Ovary (tissue), 9 donors: ENCODE data around the gene RBM6. TPM values are rescaled to one million over a fixed set of nuclear protein-coding genes. Genes with fewer than 3 reads are reported as not detected.

Experiments used
- DNase-seq, 5 donors: peaks; one replicate each; pipeline ENCODE4 v3.0.0-alpha.2; 2019 to 2020
- H3K27ac ChIP-seq, 2 donors: fragments of 200-600 bp; one replicate each; pipeline versions ENCODE4 v1.5.1 to v1.8.0; 2019 to 2022
- H3K27me3 ChIP-seq: fragments of 200-600 bp; one replicate; pipeline ENCODE4 v1.8.0; 2022
- H3K36me3 ChIP-seq: fragments of 200-600 bp; sonication (generic); one replicate; pipeline ENCODE4 v1.5.1; 2019
- H3K4me1 ChIP-seq: one replicate; pipeline ENCODE4 v1.8.1; 2013; ENCODE audit warnings: mild to moderate bottlenecking, moderate library complexity; ENCODE audit not compliant: insufficient read depth
- H3K4me3 ChIP-seq: fragments of 200-600 bp; sonication (generic); one replicate; pipeline ENCODE4 v1.5.1; 2017
- H3K9me3 ChIP-seq, 2 donors: fragments of 200-600 bp in 1 of 2; sonication (generic) in 1 of 2; one replicate each; pipeline versions ENCODE4 v1.5.1 to v1.8.1; 2013 to 2019; ENCODE audit warnings: mild to moderate bottlenecking in 1 of 2, moderate library complexity in 1 of 2
- EP300 ChIP-seq: sonication (generic); formaldehyde crosslinking; IDR thresholded peaks from one replicate; pipeline ENCODE4 v1.6.1; 2017; ENCODE audit warnings: antibody characterized with exemption
- POLR2A ChIP-seq: fragments of 450-650 bp; IDR thresholded peaks from one replicate; pipeline ENCODE4 v1.6.1; 2017; ENCODE audit warnings: antibody characterized with exemption, mild to moderate bottlenecking, moderate library complexity
- WGBS, 3 donors: extraction: QIAGEN DNeasy Blood & Tissue Kit in 1 of 3; methylation state at CpG; one replicate each; pipeline versions ENCODE4 v1.1.5 to v1.1.7; 2013 to 2017; 5-methylcytosine and 5-hydroxymethylcytosine counted together
- intact Hi-C, 4 donors: fragments of 100-400 bp; cut with DNase I; formaldehyde crosslinking; loops; one replicate each; pipeline versions ENCODE4 v1.11.0 to v1.15.1; 2022 to 2023
- polyA plus RNA-seq, 2 donors: library from polyadenylated mRNA; stranded (reverse); fragments of 200-250 nt in 1 of 2; fragments of 350-450 nt in 1 of 2; fragmentation: Illumina TruSeq in 1 of 2; extraction: RNeasy Lipid Tissue Mini Kit (QIAGEN cat#74804) in 1 of 2; gene quantifications; one replicate each; pipeline ENCODE4 v1.2.3, GENCODE V29; 2013 to 2014
- total RNA-seq, 7 donors: library from RNA; depleted of rRNA in 2 of 7; stranded (reverse); fragments of >200 nt in 2 of 7; fragmentation: NEBNext Ultra II Directional in 3 of 7; extraction: Animal tissue kit (Norgen Biotek cat#: 25700) in 3 of 7; gene quantifications; one replicate each; pipeline versions ENCODE4 v1.1.0 to v1.2.4, GENCODE V29; 2016 to 2023
- TF ChIP-seq, protein P1 (sequence below), 3 donors: fragments of 450-650 bp in 2 of 3; fragments of 200-600 bp in 1 of 3; IDR thresholded peaks; one replicate each; pipeline versions ENCODE4 v1.5.1 to v1.8.0; 2016 to 2022; ENCODE audit warnings: antibody characterized with exemption in 3 of 3, mild to moderate bottlenecking in 1 of 3
- donor health status: DM: no; HTN: no; CAD: no; lungs with moderate emphysema.
- donor health status: DM: no; HTN: no; CAD: no.
- donor health status: Bipolar disorder and iron deficiency.
- donor health status: DM: yes; HTN: yes; CAD: no.
- donor health status: DM: no; HTN: no; CAD: no.
- donor health status: DM: yes; HTN: yes; CAD: no.

The RBM6 gene
- total and polyA plus RNA-seq, 9 donors, result 70.1 to 108 (median 88.0) TPM

DNA sequence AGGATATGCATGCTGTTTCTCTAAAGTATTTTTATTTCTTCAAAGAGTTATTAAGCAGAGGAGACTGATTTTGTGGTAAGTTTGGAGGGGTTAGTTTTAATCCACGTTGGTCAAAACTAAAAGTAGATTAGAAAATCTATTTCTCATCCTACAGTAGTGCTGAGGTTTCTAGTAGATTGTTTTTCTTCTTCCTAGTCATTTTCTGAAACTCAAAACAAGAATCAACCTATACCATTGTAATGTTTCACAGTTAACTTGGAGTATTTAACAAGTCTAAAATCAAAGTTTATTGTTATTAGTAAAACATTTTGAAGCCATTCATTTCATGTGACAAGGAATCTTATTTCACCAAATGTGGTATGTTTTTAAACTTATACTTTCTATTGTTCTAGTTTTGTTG, 57.9 kb downstream of the RBM6 start:
- intact Hi-C loops, result no loop called here
- no peaks in the 10 kb centered on the region for H3K27me3 ChIP-seq
- no peak overlapping the region for H3K4me3 ChIP-seq
- no peaks in the 10 kb centered on the region for H3K9me3 ChIP-seq
- DNase-seq, result no peak
- H3K27ac ChIP-seq, result no peak overlapping the region
- WGBS, 3 donors, result 52 to 71% (median 53%) methylated on average over 1 of the region's 1 CpG
- H3K4me1 ChIP-seq, result no peaks in the 10 kb centered on the region
- no peaks in the 10 kb centered on the region for H3K36me3 ChIP-seq
- TF ChIP-seq, protein P1, sequence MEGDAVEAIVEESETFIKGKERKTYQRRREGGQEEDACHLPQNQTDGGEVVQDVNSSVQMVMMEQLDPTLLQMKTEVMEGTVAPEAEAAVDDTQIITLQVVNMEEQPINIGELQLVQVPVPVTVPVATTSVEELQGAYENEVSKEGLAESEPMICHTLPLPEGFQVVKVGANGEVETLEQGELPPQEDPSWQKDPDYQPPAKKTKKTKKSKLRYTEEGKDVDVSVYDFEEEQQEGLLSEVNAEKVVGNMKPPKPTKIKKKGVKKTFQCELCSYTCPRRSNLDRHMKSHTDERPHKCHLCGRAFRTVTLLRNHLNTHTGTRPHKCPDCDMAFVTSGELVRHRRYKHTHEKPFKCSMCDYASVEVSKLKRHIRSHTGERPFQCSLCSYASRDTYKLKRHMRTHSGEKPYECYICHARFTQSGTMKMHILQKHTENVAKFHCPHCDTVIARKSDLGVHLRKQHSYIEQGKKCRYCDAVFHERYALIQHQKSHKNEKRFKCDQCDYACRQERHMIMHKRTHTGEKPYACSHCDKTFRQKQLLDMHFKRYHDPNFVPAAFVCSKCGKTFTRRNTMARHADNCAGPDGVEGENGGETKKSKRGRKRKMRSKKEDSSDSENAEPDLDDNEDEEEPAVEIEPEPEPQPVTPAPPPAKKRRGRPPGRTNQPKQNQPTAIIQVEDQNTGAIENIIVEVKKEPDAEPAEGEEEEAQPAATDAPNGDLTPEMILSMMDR (IDR thresholded peaks at IDR 0.05), result no peak
- TF ChIP-seq EP300 (no peak), POLR2A (no peak)

DNA sequence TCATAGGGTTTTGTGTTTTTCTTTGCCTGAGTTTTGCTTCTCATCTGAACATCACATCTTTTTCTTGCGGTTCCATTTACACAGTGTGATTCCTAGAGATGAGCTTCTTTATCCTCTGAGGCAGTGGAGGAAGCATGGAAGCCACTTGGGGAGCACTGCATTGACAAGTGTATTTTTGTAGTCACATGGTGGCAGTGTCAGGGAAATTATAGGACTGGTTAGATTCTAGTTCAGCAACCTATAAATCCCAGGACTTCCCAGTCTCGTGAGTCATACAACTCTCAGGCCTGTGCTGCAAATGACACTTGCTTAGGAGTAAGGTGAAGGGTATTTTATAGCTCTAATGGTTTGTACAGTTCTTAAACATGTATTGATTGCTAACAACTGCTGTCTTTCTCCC, 58.4 kb downstream of the RBM6 start:
- WGBS, 3 donors, result 91 to 95% (median 91%) methylated on average over 2 of the region's 2 CpGs

DNA sequence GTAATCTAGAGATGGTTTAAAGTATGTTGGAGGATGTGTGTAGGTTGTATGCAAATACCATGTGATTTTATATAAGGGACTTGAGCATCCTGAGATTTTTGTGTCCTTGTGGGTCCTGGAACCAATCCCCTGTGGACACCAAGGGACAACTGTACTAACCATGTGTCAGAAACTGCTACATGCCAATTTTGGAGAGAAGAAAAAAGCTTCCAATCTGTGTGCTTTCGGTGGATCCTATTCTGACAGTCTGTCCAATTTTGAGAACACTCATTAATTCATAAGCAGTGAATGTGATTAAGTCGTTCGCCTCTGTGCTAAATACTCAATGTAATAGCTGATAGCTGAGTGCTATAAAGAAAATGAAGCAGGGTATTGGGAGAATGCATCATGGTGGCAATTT, 61.6 kb downstream of the RBM6 start:
- Histone ChIP-seq H3K4me1 (no peaks in the 10 kb centered on the region), H3K4me3 (no peak overlapping the region), H3K27me3 (no peaks in the 10 kb centered on the region), H3K9me3 (no peaks in the 10 kb centered on the region), H3K27ac (no peak overlapping the region), H3K36me3 (no peaks in the 10 kb centered on the region)
- no peak for DNase-seq
- WGBS, 3 donors, result 96 to 97% (median 96%) methylated on average over 3 of the region's 3 CpGs
- intact Hi-C loops, result no loop called here
- TF ChIP-seq EP300 (no peak), POLR2A (no peak)
- TF ChIP-seq, protein P1 (IDR thresholded peaks at IDR 0.05), result no peak

More for the DNA sequence above, 58.4 kb downstream of the RBM6 start:
- Histone ChIP-seq H3K4me1 (no peaks in the 10 kb centered on the region), H3K9me3 (no peaks in the 10 kb centered on the region), H3K27me3 (no peaks in the 10 kb centered on the region), H3K4me3 (no peak overlapping the region), H3K36me3 (no peaks in the 10 kb centered on the region), H3K27ac (no peak overlapping the region)
- TF ChIP-seq POLR2A (no peak), EP300 (no peak)
- TF ChIP-seq, protein P1 (IDR thresholded peaks at IDR 0.05), result no peak
- no peak for DNase-seq
- intact Hi-C loops, result no loop called here

DNA sequence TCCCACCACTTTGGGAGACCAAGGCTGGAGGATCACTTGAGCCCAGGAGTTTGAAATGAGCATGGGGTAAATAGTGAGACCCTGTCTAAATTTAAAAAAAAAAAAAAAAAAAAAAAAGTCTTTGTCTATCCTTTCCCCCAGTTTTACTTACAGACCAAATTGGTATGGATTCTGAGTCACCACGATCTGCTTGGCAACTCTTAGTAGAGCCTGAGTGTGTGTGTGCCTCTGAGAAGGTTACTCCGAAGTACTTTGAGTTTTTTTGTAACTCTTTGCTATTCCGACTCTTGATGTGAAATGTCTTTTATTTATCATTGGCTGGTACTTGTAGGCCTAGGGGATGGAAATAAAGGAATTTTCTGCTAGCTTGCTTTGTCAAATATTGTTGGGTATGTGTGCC, 63.3 kb downstream of the RBM6 start:
- no peaks in the 10 kb centered on the region for H3K27me3 ChIP-seq
- no peaks in the 10 kb centered on the region for H3K36me3 ChIP-seq
- no peak for DNase-seq
- H3K4me1 ChIP-seq, result no peaks in the 10 kb centered on the region
- H3K27ac ChIP-seq, result no peak overlapping the region
- no peaks in the 10 kb centered on the region for H3K9me3 ChIP-seq
- H3K4me3 ChIP-seq, result no peak overlapping the region
- TF ChIP-seq POLR2A (no peak), EP300 (no peak)
- TF ChIP-seq, protein P1 (IDR thresholded peaks at IDR 0.05), result no peak
- intact Hi-C loops, result no loop called here
- WGBS, 3 donors, result 83 to 93% (median 86%) methylated on average over 3 of the region's 3 CpGs
